Measurements from ENCODE around the gene MRPL38. TPM values are rescaled to one million over a fixed set of nuclear protein-coding genes. Genes with fewer than 3 reads are reported as not detected.

The MRPL38 gene
- total and polyA plus RNA-seq, 2 donors (not counting 1 experiment from before 2014, with no cell fraction given): 126 to 127 TPM

DNA sequence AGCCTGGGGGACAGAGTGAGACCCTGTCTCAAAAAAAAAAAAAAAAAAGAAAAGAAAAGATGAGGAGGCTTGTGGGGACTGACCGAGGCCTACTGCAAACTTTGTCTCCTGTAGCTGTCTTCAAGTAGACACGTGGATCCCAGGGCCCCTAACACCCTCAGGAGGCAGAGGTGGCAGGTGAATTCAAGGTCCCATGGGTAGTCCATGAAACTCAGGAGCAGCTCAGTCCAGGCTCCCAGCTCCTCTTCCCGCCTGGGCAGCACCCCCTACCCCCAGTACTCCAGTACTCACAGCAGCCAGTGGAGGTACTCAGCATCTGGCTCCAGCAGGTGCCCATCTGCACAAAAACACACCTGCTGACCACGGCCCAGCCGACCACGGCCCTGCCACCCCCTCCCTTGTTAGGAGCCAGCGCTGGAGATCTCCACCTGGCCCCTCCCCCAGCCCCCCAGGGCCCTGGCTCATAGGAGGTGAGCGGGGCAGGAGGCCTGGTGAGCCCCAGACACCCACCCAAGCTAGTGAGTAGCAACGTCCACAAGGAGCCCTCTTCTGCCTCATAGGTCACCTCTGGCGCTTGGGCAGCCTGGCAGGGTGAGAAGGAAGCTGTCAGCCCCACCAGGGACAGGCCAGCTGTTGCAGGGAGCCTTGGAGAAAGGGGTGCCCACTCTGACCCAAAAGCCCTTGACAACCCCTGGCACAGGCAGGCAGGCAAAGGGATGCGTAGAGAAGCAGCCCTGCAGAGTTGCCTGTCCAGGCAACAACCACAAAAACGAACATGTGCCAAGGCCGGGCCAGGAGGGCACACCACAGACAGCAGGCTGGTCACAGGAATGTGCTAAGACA is 3.8 kb downstream of the MRPL38 start:
- H3K4me3 ChIP-seq (ENCODE audit: control extremely low read depth in 1 of 5, extremely low read depth in 1 of 5, insufficient read depth in 1 of 5, low read depth in 2 of 5, low read length in 4 of 5): no peak overlapping the region
- ATAC-seq (ENCODE audit: low read depth) (no peak), DNase-seq (no peak)
- H3K4me3 Mint-ChIP-seq: no peak overlapping the region
- intact Hi-C loops (cut with micrococcal nuclease): loop anchor here (10.0 kb wide), 1 partner anchor 364 kb away; the partner anchor contains the start of gene UBALD2
- peaks cover 7 to 23% of the 10 kb centered on the region in 2 donors for H3K4me1 ChIP-seq (ENCODE audit: control insufficient read depth in 2 of 2, insufficient read depth in 2 of 2, low read length in 2 of 2)
- no peak overlapping the region for H2AFZ ChIP-seq (ENCODE audit: insufficient read depth, low read depth, low read length, poor library complexity, severe bottlenecking)
- H3K27ac ChIP-seq (ENCODE audit: low read length in 2 of 2): no peak overlapping the region
- H3K9me3 Mint-ChIP-seq (ENCODE audit: insufficient read depth): no peaks in the 10 kb centered on the region
- ChIA-PET CTCF (no interaction called here), POLR2A (interaction anchor here (0.6 to 0.7 kb wide), 2 partner anchors 96 to 664 kb away, joined by 3 to 4 read pairs; no protein-coding TSS in a partner anchor)
- H3K9ac ChIP-seq (ENCODE audit: low read length): no peak overlapping the region
- peaks cover 15% of the 10 kb centered on the region for H3K4me1 Mint-ChIP-seq
- H3K36me3 ChIP-seq (replicated peaks in 1 of 2; ENCODE audit: control extremely low read depth in 1 of 2, control insufficient read depth in 1 of 2, extremely low read depth in 1 of 2, insufficient read depth in 2 of 2, low read length in 1 of 2): peaks cover 0 to 48% of the 10 kb centered on the region in 2 experiments
- H3K4me2 ChIP-seq (replicated peaks; ENCODE audit: low read depth, low read length, poor library complexity, severe bottlenecking): no peak overlapping the region
- H3K27me3 ChIP-seq (replicated peaks in 1 of 4; ENCODE audit: control extremely low read depth in 1 of 4, control insufficient read depth in 3 of 4, insufficient read depth in 4 of 4, low read length in 3 of 4): no peaks in the 10 kb centered on the region
- TF ChIP-seq EZH2 (IDR thresholded peaks at IDR 0.05; ENCODE audit: borderline replicate concordance, insufficient read depth, low read depth, low read length, poor library complexity, severe bottlenecking): no peak
- TF ChIP-seq, protein P1, sequence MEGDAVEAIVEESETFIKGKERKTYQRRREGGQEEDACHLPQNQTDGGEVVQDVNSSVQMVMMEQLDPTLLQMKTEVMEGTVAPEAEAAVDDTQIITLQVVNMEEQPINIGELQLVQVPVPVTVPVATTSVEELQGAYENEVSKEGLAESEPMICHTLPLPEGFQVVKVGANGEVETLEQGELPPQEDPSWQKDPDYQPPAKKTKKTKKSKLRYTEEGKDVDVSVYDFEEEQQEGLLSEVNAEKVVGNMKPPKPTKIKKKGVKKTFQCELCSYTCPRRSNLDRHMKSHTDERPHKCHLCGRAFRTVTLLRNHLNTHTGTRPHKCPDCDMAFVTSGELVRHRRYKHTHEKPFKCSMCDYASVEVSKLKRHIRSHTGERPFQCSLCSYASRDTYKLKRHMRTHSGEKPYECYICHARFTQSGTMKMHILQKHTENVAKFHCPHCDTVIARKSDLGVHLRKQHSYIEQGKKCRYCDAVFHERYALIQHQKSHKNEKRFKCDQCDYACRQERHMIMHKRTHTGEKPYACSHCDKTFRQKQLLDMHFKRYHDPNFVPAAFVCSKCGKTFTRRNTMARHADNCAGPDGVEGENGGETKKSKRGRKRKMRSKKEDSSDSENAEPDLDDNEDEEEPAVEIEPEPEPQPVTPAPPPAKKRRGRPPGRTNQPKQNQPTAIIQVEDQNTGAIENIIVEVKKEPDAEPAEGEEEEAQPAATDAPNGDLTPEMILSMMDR (IDR thresholded peaks at IDR 0.05): no peak
- H3K79me2 ChIP-seq (ENCODE audit: control insufficient read depth, insufficient read depth, low read length): peaks cover 17% of the 10 kb centered on the region
- WGBS (ENCODE audit: insufficient coverage): 90% methylated on average over 13 of the region's 13 CpGs
- H3K9me3 ChIP-seq (ENCODE audit: control extremely low read depth in 1 of 3, control insufficient read depth in 2 of 3, insufficient read depth in 1 of 3, low read length in 2 of 3): no peaks in the 10 kb centered on the region
- H3K27ac Mint-ChIP-seq: no peak overlapping the region
- H4K20me1 ChIP-seq (ENCODE audit: control insufficient read depth, insufficient read depth, low read length, poor library complexity, severe bottlenecking): peaks cover 14% of the 10 kb centered on the region
- no peaks in the 10 kb centered on the region for H3K27me3 Mint-ChIP-seq
